Measurements from ENCODE around the gene YPEL2. TPM values are rescaled to one million over a fixed set of nuclear protein-coding genes. Genes with fewer than 3 reads are reported as not detected.

YPEL2 gene
- total RNA-seq, 1 donor from 2014 or later: 20.8 TPM

GRCh38 chr17:59423137-59423724 lies 91.8 kb downstream of the YPEL2 start:
- Mint-ChIP-seq H3K9me3 (ENCODE audit: unreplicated experiment) (peaks cover 1% of the 10 kb centered on the region), H3K4me3 (ENCODE audit: unreplicated experiment) (no peak overlapping the region), H3K27ac (ENCODE audit: unreplicated experiment) (no peak overlapping the region), H3K27me3 (ENCODE audit: unreplicated experiment) (no peaks in the 10 kb centered on the region), H3K36me3 (ENCODE audit: unreplicated experiment) (no peaks in the 10 kb centered on the region), H3K4me1 (ENCODE audit: low read depth, unreplicated experiment) (peaks cover 18% of the 10 kb centered on the region)
- TF ChIP-seq CTCF (IDR thresholded peaks at IDR 0.05; ENCODE audit: partially characterized antibody, unreplicated experiment): no peak
- no peak for DNase-seq

GRCh38 chr17:59423903-59424302 lies 92.4 kb downstream of the YPEL2 start:
- Mint-ChIP-seq H3K27me3 (ENCODE audit: unreplicated experiment) (no peaks in the 10 kb centered on the region), H3K36me3 (ENCODE audit: unreplicated experiment) (no peaks in the 10 kb centered on the region), H3K9me3 (ENCODE audit: unreplicated experiment) (peaks cover 1% of the 10 kb centered on the region), H3K27ac (ENCODE audit: unreplicated experiment) (no peak overlapping the region), H3K4me3 (ENCODE audit: unreplicated experiment) (no peak overlapping the region), H3K4me1 (ENCODE audit: low read depth, unreplicated experiment) (peaks cover 18% of the 10 kb centered on the region)
- no peak for TF ChIP-seq CTCF (IDR thresholded peaks at IDR 0.05; ENCODE audit: partially characterized antibody, unreplicated experiment)
- DNase-seq: no peak

GRCh38 chr17:59424331-59424730 lies 92.9 kb downstream of the YPEL2 start:
- H3K36me3 Mint-ChIP-seq (ENCODE audit: unreplicated experiment): no peaks in the 10 kb centered on the region

DNA sequence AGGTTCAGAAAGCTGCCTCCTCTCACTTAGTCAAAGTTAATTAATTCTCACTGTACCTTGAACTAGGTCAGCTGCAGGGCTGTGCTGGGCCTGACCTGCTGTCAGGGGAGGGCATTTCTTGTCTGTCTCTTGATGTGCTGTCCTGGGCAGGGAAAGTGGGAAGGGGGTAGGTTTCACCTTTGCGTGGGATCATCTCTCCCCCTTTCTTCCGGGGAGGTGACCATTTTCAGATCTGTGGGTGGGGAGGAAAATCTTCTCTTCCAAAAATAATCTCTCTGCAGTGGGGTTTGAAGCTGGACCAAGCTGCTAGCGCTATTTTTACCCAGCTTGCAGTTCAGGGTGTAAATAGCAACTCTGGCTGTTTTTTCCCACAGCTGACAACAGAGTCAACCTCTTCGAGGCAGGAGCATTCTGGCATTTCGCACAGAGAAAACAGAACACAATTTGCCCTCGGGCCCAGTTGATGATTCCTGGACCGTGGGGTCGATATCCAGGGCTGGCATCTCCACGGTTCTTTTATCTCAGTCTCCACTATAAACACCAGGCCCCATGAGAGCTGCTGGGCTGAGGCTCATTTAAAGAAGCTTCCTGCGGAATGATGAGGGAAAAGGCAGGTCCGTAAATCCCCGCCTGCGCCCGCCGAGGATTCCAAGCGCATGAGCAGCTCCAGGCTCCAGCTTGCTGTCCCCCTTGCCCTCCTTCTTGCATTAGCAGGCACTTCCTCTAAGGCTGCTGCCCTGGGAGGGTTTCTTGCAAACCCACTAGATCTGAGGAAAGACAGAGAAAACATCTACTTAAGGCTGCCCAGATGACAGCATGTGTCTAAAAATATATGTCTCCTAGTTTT lies 93.9 kb downstream of the YPEL2 start:
- no peaks in the 10 kb centered on the region for H3K36me3 Mint-ChIP-seq (ENCODE audit: unreplicated experiment)
- H3K4me1 Mint-ChIP-seq (ENCODE audit: low read depth, unreplicated experiment): peaks cover 18% of the 10 kb centered on the region
- TF ChIP-seq CTCF (IDR thresholded peaks at IDR 0.05; ENCODE audit: partially characterized antibody, unreplicated experiment): no peak
- DNase-seq: peak; percentile 31
- no peak overlapping the region for H3K4me3 Mint-ChIP-seq (ENCODE audit: unreplicated experiment)
- H3K27ac Mint-ChIP-seq (ENCODE audit: unreplicated experiment): no peak overlapping the region
- H3K27me3 Mint-ChIP-seq (ENCODE audit: unreplicated experiment): peaks cover 3% of the 10 kb centered on the region
- H3K9me3 Mint-ChIP-seq (ENCODE audit: unreplicated experiment): peaks cover 1% of the 10 kb centered on the region

More at GRCh38 chr17:59424331-59424730, 92.9 kb downstream of the YPEL2 start:
- H3K27ac Mint-ChIP-seq (ENCODE audit: unreplicated experiment): no peak overlapping the region
- H3K9me3 Mint-ChIP-seq (ENCODE audit: unreplicated experiment): peaks cover 1% of the 10 kb centered on the region
- peaks cover 18% of the 10 kb centered on the region for H3K4me1 Mint-ChIP-seq (ENCODE audit: low read depth, unreplicated experiment)
- DNase-seq: no peak
- H3K27me3 Mint-ChIP-seq (ENCODE audit: unreplicated experiment): peaks cover 3% of the 10 kb centered on the region
- no peak for TF ChIP-seq CTCF (IDR thresholded peaks at IDR 0.05; ENCODE audit: partially characterized antibody, unreplicated experiment)
- no peak overlapping the region for H3K4me3 Mint-ChIP-seq (ENCODE audit: unreplicated experiment)

DNA sequence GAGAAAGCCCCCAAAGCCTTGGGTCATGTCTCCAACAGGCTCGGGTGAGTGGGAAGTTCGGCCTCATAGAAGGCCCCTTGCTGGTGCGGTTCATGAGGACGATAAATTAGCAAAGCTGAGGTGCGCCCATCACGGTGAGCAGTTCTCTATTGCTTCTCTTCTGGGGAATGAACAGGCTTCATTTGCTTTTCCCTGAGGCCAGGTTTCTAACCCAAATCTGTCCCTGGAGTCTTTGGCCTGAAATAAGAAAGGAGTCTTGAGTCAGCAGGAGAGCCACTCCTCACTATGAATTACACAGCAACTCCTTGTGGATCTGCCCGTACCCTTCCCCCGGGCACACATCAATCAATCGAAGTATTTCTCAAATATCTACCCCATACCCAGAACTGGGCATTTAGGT lies 94.6 kb downstream of the YPEL2 start:
- no peak for DNase-seq
- Mint-ChIP-seq H3K4me1 (ENCODE audit: low read depth, unreplicated experiment) (peaks cover 18% of the 10 kb centered on the region), H3K27ac (ENCODE audit: unreplicated experiment) (no peak overlapping the region), H3K4me3 (ENCODE audit: unreplicated experiment) (no peak overlapping the region), H3K27me3 (ENCODE audit: unreplicated experiment) (peaks cover 3% of the 10 kb centered on the region), H3K36me3 (ENCODE audit: unreplicated experiment) (no peaks in the 10 kb centered on the region), H3K9me3 (ENCODE audit: unreplicated experiment) (peaks cover 1% of the 10 kb centered on the region)
- no peak for TF ChIP-seq CTCF (IDR thresholded peaks at IDR 0.05; ENCODE audit: partially characterized antibody, unreplicated experiment)
